Suprapubic skin (tissue), 4 donors: ENCODE measurements around the gene DLX2. TPM values are rescaled to one million over a fixed set of nuclear protein-coding genes. Genes with fewer than 3 reads are reported as not detected.
A peak's percentile ranks its signal among the peaks of the same experiment; 100 is the strongest.

Experiments used
- DNase-seq, 2 donors: peaks; one replicate each; pipeline ENCODE4 v3.0.0-alpha.2; 2019; ENCODE audit warnings: low spot score in 2 of 2
- H3K27ac ChIP-seq: fragments of 200-600 bp; sonication (generic); one replicate; pipeline ENCODE4 v1.5.1; 2019
- H3K27me3 ChIP-seq: fragments of 200-600 bp; sonication (generic); one replicate; pipeline ENCODE4 v1.5.1; 2019
- H3K36me3 ChIP-seq: fragments of 200-600 bp; sonication (generic); one replicate; pipeline ENCODE4 v1.5.1; 2019
- H3K4me1 ChIP-seq: fragments of 200-600 bp; sonication (generic); one replicate; pipeline ENCODE4 v1.5.1; 2019
- H3K4me3 ChIP-seq: fragments of 200-600 bp; sonication (generic); one replicate; pipeline ENCODE4 v1.5.1; 2019; ENCODE audit warnings: mild to moderate bottlenecking
- H3K9me3 ChIP-seq: fragments of 200-600 bp; sonication (generic); one replicate; pipeline ENCODE4 v1.5.1; 2019
- CTCF ChIP-seq, 2 donors: fragments of 200-600 bp in 1 of 2; fragments of 450-650 bp in 1 of 2; sonication (generic) in 1 of 2; IDR thresholded peaks; one replicate each; pipeline ENCODE4 v1.5.1; 2016 to 2019; ENCODE audit warnings: antibody characterized with exemption in 2 of 2, mild to moderate bottlenecking in 1 of 2, moderate library complexity in 1 of 2
- EP300 ChIP-seq: sonication (generic); formaldehyde crosslinking; IDR thresholded peaks from one replicate; pipeline ENCODE4 v1.6.1; 2017; ENCODE audit warnings: antibody characterized with exemption
- POLR2A ChIP-seq, 2 donors: fragments of 450-650 bp; IDR thresholded peaks; one replicate each; pipeline ENCODE4 v1.6.1; 2017; ENCODE audit warnings: antibody characterized with exemption in 2 of 2, mild to moderate bottlenecking in 2 of 2, moderate library complexity in 2 of 2
- POLR2AphosphoS5 ChIP-seq, 3 donors: sonication (generic); formaldehyde crosslinking; IDR thresholded peaks; one replicate each; pipeline ENCODE4 v1.6.1; 2017; ENCODE audit warnings: antibody characterized with exemption in 3 of 3
- WGBS: methylation state at CpG from one replicate; pipeline ENCODE4 v1.1.5; 2018; 5-methylcytosine and 5-hydroxymethylcytosine counted together
- total RNA-seq, 4 donors: library from RNA; depleted of rRNA; stranded (reverse); fragments of >200 nt; gene quantifications; one replicate each; pipeline ENCODE4 v1.1.0, GENCODE V29; 2016

Gene DLX2
- total RNA-seq, 4 donors from 2014 or later: 0.30 to 1.1 (median 0.42) TPM; not detected in 1

GRCh38 chr2:172101821-172102390 lies 794 bp downstream of the DLX2 start:
- H3K27ac ChIP-seq: no peak overlapping the region
- WGBS: under 1% methylated on average over 21 of the region's 36 CpGs
- no peaks in the 10 kb centered on the region for H3K36me3 ChIP-seq
- peak overlapping the region; percentile 64 for H3K4me3 ChIP-seq
- no peak for DNase-seq
- peaks cover 99% of the 10 kb centered on the region for H3K27me3 ChIP-seq
- H3K9me3 ChIP-seq: no peaks in the 10 kb centered on the region
- no peak for TF ChIP-seq POLR2A (IDR thresholded peaks at IDR 0.05)
- no peak for TF ChIP-seq POLR2AphosphoS5 (IDR thresholded peaks at IDR 0.05)
- no peak for TF ChIP-seq EP300
- no peak for TF ChIP-seq CTCF (IDR thresholded peaks at IDR 0.05)
- H3K4me1 ChIP-seq: peaks cover 83% of the 10 kb centered on the region

- Histone ChIP-seq H3K27ac (no peak overlapping the region), H3K4me3 (peak overlapping the region; percentile 64), H3K36me3 (no peaks in the 10 kb centered on the region), H3K9me3 (no peaks in the 10 kb centered on the region), H3K4me1 (peaks cover 84% of the 10 kb centered on the region), H3K27me3 (peaks cover 99% of the 10 kb centered on the region)
- 14% methylated on average over 54 of the region's 54 CpGs for WGBS
- TF ChIP-seq POLR2AphosphoS5 (IDR thresholded peaks at IDR 0.05): no peak
- no peak for TF ChIP-seq POLR2A (IDR thresholded peaks at IDR 0.05)
- no peak for TF ChIP-seq CTCF (IDR thresholded peaks at IDR 0.05)
- no peak for TF ChIP-seq EP300
- DNase-seq: no peak
Measured at GRCh38 chr2:172100935-172101820, 1.5 kb downstream of the DLX2 start.

- 53% methylated on average over 42 of the region's 72 CpGs for WGBS
- Histone ChIP-seq H3K4me3 (no peak overlapping the region), H3K27me3 (peaks cover 99% of the 10 kb centered on the region), H3K4me1 (peaks cover 87% of the 10 kb centered on the region), H3K36me3 (no peaks in the 10 kb centered on the region), H3K9me3 (no peaks in the 10 kb centered on the region), H3K27ac (no peak overlapping the region)
- TF ChIP-seq CTCF (IDR thresholded peaks at IDR 0.05) (no peak), EP300 (no peak), POLR2A (IDR thresholded peaks at IDR 0.05) (no peak), POLR2AphosphoS5 (IDR thresholded peaks at IDR 0.05) (no peak)
- DNase-seq: no peak
Measured at GRCh38 chr2:172100080-172100934, 2.4 kb downstream of the DLX2 start.

- Histone ChIP-seq H3K4me3 (peak overlapping the region; percentile 41), H3K4me1 (peaks cover 94% of the 10 kb centered on the region), H3K9me3 (no peaks in the 10 kb centered on the region), H3K36me3 (no peaks in the 10 kb centered on the region), H3K27ac (no peak overlapping the region), H3K27me3 (peaks cover 99% of the 10 kb centered on the region)
- DNase-seq: no peak
- no peak for TF ChIP-seq POLR2A (IDR thresholded peaks at IDR 0.05)
- no peak for TF ChIP-seq CTCF (IDR thresholded peaks at IDR 0.05)
- TF ChIP-seq POLR2AphosphoS5 (IDR thresholded peaks at IDR 0.05): no peak
- no peak for TF ChIP-seq EP300
- 26% methylated on average over 13 of the region's 13 CpGs for WGBS
Measured at GRCh38 chr2:172099472-172100079, 3.1 kb downstream of the DLX2 start.
